H1 (cell line): Measurements from ENCODE around the gene GUCY1A2. TPM values are rescaled to one million over a fixed set of nuclear protein-coding genes. Genes with fewer than 3 reads are reported as not detected.

Experiments
- CEBPB ChIP-seq: IDR thresholded peaks from 2 replicates; pipeline ENCODE4 v1.6.1; 2012; ENCODE audit warnings: low read depth, low read length
- HDAC2 ChIP-seq, 2 experiments: fragments of 300-600 bp in 1 of 2; sonication (generic) in 1 of 2; IDR thresholded peaks; 2 replicates each; pipeline ENCODE4 v1.6.1; 2011 to 2012; ENCODE audit warnings: low read depth in 2 of 2, low read length in 2 of 2, mild to moderate bottlenecking in 2 of 2, moderate library complexity in 2 of 2, borderline replicate concordance in 1 of 2, inconsistent platforms in 1 of 2
- polyA plus RNA-seq, 7 experiments: library from polyadenylated mRNA; depleted of rRNA in 3 of 7; stranded (reverse) in 5 of 7; unstranded in 2 of 7; fragments of >200 nt in 5 of 7; fragments of 200-250 nt in 2 of 7; gene quantifications; 1 replicate in 5 of 7; 2 replicates in 1 of 7; 4 replicates in 1 of 7; pipeline versions ENCODE4 v1.2.1 to v1.2.3, GENCODE V29; 2011 to 2013; ENCODE audit warnings: missing spikeins in 2 of 7, mixed read lengths in 2 of 7
- total RNA-seq: library from RNA; stranded (reverse); fragmentation: NEBNext Ultra II Directional; extraction: Animal tissue kit (Norgen Biotek cat#: 25700); gene quantifications from 2 replicates; pipeline ENCODE4 v1.2.1, GENCODE V29; 2021
- TF ChIP-seq, protein P1 (sequence below): fragments of 300-600 bp; sonication (generic); IDR thresholded peaks from 2 replicates; pipeline ENCODE4 v1.7.1; 2012; ENCODE audit warnings: low read length, moderate library complexity, mild to moderate bottlenecking, inconsistent platforms; ENCODE audit not compliant: insufficient replicate concordance

The GUCY1A2 gene
- total and polyA plus RNA-seq, 2 of the 8 experiments (the other 6 are each of a cell fraction or from before 2014, with no cell fraction given) = 0.11 to 1.9 TPM

DNA sequence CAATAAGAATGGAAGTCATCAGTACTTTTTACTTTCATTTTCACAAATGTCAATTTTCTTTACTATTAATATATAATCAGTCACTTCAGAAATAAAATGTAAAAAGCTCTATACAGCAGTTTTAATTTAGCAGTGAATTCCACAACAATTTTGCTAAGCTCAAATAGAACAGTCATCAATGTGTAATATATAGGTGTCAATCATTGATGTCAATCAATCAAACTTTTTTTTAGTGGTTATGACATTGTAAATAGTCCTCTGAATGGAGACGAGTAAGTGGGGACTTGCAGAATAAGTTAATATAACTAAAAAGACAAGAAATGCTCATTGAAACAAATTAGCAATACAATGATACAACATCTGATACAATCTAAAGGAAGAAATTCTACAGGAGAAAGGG is 327.4 kb downstream of the GUCY1A2 start (continued):
- TF ChIP-seq HDAC2 (IDR thresholded peaks at IDR 0.05; ENCODE audit: borderline replicate concordance in 1 of 2, low read depth in 2 of 2, low read length in 2 of 2) (no peak), CEBPB (no peak)
- TF ChIP-seq, protein P1, sequence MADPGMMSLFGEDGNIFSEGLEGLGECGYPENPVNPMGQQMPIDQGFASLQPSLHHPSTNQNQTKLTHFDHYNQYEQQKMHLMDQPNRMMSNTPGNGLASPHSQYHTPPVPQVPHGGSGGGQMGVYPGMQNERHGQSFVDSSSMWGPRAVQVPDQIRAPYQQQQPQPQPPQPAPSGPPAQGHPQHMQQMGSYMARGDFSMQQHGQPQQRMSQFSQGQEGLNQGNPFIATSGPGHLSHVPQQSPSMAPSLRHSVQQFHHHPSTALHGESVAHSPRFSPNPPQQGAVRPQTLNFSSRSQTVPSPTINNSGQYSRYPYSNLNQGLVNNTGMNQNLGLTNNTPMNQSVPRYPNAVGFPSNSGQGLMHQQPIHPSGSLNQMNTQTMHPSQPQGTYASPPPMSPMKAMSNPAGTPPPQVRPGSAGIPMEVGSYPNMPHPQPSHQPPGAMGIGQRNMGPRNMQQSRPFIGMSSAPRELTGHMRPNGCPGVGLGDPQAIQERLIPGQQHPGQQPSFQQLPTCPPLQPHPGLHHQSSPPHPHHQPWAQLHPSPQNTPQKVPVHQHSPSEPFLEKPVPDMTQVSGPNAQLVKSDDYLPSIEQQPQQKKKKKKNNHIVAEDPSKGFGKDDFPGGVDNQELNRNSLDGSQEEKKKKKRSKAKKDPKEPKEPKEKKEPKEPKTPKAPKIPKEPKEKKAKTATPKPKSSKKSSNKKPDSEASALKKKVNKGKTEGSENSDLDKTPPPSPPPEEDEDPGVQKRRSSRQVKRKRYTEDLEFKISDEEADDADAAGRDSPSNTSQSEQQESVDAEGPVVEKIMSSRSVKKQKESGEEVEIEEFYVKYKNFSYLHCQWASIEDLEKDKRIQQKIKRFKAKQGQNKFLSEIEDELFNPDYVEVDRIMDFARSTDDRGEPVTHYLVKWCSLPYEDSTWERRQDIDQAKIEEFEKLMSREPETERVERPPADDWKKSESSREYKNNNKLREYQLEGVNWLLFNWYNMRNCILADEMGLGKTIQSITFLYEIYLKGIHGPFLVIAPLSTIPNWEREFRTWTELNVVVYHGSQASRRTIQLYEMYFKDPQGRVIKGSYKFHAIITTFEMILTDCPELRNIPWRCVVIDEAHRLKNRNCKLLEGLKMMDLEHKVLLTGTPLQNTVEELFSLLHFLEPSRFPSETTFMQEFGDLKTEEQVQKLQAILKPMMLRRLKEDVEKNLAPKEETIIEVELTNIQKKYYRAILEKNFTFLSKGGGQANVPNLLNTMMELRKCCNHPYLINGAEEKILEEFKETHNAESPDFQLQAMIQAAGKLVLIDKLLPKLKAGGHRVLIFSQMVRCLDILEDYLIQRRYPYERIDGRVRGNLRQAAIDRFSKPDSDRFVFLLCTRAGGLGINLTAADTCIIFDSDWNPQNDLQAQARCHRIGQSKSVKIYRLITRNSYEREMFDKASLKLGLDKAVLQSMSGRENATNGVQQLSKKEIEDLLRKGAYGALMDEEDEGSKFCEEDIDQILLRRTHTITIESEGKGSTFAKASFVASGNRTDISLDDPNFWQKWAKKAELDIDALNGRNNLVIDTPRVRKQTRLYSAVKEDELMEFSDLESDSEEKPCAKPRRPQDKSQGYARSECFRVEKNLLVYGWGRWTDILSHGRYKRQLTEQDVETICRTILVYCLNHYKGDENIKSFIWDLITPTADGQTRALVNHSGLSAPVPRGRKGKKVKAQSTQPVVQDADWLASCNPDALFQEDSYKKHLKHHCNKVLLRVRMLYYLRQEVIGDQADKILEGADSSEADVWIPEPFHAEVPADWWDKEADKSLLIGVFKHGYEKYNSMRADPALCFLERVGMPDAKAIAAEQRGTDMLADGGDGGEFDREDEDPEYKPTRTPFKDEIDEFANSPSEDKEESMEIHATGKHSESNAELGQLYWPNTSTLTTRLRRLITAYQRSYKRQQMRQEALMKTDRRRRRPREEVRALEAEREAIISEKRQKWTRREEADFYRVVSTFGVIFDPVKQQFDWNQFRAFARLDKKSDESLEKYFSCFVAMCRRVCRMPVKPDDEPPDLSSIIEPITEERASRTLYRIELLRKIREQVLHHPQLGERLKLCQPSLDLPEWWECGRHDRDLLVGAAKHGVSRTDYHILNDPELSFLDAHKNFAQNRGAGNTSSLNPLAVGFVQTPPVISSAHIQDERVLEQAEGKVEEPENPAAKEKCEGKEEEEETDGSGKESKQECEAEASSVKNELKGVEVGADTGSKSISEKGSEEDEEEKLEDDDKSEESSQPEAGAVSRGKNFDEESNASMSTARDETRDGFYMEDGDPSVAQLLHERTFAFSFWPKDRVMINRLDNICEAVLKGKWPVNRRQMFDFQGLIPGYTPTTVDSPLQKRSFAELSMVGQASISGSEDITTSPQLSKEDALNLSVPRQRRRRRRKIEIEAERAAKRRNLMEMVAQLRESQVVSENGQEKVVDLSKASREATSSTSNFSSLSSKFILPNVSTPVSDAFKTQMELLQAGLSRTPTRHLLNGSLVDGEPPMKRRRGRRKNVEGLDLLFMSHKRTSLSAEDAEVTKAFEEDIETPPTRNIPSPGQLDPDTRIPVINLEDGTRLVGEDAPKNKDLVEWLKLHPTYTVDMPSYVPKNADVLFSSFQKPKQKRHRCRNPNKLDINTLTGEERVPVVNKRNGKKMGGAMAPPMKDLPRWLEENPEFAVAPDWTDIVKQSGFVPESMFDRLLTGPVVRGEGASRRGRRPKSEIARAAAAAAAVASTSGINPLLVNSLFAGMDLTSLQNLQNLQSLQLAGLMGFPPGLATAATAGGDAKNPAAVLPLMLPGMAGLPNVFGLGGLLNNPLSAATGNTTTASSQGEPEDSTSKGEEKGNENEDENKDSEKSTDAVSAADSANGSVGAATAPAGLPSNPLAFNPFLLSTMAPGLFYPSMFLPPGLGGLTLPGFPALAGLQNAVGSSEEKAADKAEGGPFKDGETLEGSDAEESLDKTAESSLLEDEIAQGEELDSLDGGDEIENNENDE = no peak
